NCI-H2171 treated with DMSO at 0.1 percent for 48 hours (cell line): ENCODE results near the gene TBC1D21.

Source experiments
- DNase-seq: peaks from one replicate; lab custom pipeline; 2025; lab: John Stamatoyannopoulos, UW

TBC1D21 gene, protein sequence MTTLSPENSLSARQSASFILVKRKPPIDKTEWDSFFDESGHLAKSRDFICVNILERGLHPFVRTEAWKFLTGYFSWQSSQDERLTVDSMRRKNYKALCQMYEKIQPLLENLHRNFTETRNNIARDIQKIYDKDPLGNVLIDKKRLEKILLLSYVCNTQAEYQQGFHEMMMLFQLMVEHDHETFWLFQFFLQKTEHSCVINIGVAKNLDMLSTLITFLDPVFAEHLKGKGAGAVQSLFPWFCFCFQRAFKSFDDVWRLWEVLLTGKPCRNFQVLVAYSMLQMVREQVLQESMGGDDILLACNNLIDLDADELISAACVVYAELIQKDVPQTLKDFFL

DNA sequence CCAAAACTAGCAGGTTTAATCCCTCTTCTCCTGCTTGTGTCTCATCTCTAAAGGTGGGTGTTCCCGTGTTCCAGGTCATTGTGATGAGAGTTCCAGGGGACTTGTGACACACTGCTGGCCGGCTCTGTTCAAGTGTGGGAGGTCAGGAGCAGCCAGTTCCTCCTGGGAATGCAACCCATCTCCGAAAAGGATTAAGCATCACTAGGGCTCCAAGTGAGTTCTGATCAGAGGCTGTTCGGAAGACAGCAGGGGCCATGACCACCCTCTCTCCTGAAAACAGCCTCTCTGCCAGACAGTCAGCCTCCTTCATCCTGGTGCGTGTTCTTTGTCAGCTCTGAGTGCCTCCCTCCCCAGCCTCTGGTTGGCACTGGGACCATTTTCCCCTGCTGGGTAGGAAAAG lies at the start of gene TBC1D21:
TBC1D21 (plus strand) TSS at position 109 of the 400 bp plus-strand sequence; CDS start at position 255, 146 bp downstream.
- no peak for DNase-seq

DNA sequence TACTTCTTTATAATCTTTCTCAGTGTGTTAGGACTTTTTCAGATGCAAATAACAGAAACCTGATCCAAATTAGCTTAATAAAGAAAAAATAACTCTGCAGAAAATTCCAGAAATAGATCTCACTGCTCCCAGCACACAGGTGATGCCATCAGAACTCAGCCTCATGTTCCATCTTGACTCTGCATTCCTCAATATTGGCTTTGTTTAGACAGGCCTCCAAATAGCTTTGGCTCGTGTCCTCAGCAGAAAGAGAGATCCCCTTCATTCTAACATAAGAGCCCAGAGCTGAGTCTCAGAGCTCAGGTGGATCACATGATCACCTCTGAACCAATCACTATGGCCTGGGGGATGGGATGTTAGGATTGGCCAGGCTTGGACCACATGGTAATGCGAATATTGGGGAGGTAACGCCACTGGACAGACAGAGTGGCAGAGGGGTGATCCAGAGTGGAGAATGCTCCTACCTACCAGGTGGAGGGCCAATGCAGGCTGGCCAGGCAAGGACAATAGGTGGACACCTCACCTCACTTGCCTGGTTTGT lies 46.6 kb upstream of the TBC1D21 start:
- no peak for DNase-seq

DNA sequence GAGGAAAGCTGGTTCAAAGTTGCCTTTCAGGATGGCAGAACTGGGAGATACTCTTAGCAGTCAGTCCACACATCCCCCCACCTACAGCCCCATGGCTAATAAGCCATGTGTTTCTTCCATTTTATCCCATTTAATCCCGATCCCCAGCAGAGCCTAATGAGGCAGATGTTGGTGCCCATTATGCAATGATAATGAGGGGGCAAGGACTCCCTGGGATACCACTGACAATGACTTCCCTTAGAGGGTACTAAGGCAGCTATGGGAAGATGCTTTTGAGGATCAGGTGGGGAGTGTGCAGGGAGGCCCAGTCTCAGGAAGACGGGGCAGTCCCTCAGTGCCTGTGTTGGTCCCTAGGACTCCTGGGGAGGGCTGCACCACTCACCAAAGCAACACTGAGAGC lies 43.8 kb upstream of the TBC1D21 start:
- no peak for DNase-seq

DNA sequence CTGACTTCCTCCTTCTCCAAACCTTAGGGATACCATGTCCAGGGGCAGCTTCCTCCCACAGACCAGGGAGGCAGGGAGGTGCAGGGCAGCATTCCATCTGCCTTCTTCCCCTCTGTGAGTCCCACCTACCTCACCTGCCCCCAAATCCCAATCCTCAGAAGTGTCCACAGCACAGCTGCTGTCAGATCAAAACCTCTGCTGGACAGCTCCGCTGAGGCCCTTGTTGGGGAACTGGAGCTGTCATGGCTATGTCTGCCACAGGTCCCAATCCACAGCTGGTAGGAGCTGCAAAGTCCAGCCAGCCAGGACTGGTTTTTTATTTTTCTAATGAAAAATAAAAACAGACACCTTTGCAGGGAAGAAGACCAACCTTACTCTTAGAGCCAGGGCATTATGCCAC lies 40.7 kb upstream of the TBC1D21 start:
- DNase-seq, result no peak

DNA sequence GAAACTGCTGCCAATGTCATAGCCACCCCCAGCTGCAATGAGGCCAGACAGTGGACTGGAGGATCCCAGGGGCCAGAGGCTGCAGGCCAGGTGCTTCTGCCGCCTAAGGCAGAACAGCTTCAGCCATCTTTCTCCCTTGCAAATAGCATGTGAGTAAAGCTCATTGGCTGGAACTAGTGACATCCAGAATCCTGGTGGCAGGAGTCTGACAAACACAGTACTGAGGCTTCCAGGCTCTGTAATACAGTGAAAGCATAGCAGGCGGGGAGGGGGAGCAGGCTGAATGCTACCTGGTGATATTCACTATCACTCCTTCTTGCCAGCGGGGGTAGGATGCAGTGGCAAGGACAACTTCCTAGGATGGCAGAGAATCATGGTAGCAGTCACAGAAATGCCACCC lies 36.5 kb upstream of the TBC1D21 start:
- DNase-seq, result no peak

DNA sequence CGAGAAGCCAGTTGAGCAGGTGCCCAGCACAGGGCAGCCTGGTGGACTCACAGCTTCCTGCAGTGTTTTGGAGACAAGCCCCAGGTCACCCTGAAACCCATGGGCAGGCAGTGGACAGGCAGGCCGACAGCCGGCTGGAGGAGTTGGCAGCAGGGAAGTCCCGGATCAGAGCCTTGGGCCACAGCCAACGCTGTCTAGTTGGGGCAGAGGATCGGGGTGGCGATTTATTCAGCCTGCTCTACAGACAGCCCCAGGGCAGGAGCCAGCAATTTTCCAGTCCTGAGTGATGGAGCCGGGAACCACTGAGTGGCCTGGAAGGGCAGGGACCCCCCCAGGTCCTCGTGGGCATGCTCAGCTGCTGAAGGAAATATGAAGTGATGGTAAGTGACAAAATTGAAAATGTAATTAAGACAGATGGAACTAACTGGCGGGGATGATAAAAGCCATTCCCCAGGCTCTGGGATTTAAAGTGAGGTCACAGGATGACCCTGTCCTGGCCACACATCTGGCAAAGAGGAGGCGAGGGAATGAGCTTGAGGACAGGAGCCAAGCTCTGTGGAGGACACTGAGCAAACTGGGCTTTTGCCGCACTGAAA lies 34.4 kb upstream of the TBC1D21 start:
- no peak for DNase-seq

DNA sequence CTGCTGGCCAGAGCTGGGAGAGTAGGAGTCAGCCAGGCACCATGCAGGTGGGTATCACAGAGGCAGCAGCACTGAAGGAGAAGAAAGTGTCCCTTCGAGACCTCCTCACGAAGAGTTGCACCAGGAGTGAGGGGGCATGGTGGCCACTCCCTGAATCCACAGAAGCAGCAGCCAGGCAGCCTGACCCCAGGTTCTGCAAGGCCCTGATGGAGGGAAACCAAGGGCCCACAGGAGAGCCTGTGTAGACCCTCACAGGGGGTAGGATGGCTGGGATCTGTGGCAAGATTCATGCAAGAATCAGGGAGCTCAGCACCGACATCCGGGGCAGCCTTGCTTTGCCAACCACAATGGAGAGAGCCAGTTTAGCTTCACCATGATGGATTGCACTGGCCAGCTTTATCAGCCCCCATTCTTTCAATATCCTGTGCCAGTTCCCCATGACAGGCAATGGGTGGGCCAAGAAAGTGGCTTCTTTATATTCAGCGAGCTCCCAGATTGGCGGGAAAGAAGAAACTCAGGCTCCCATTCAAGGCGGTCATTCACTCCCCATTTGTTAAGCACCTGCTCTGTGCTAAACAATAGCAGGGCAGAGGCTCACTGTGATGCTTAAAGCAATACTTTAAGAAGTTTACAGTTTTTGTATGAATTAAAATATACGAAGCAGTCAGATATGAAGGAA lies 33.5 kb upstream of the TBC1D21 start:
- DNase-seq, result no peak

DNA sequence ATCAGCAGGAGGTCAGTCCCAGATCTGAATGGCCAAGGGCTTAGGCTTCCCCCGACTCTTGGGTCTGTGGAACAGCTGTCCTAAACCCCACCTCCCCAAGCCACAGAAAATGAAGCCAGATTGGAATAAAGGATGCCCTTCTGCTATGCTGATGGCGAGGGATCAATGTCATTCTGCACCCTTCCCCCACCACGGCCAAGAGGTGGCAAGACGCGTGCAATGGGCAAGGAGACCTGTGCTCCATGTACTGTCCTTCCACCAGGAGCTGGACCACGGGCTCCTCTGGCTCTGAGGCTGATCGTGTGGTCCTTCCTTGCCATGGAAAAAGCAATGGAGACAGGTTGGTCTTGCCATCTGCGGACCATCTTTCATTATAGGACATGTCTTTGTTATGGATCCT lies 32.6 kb upstream of the TBC1D21 start:
- no peak for DNase-seq

DNA sequence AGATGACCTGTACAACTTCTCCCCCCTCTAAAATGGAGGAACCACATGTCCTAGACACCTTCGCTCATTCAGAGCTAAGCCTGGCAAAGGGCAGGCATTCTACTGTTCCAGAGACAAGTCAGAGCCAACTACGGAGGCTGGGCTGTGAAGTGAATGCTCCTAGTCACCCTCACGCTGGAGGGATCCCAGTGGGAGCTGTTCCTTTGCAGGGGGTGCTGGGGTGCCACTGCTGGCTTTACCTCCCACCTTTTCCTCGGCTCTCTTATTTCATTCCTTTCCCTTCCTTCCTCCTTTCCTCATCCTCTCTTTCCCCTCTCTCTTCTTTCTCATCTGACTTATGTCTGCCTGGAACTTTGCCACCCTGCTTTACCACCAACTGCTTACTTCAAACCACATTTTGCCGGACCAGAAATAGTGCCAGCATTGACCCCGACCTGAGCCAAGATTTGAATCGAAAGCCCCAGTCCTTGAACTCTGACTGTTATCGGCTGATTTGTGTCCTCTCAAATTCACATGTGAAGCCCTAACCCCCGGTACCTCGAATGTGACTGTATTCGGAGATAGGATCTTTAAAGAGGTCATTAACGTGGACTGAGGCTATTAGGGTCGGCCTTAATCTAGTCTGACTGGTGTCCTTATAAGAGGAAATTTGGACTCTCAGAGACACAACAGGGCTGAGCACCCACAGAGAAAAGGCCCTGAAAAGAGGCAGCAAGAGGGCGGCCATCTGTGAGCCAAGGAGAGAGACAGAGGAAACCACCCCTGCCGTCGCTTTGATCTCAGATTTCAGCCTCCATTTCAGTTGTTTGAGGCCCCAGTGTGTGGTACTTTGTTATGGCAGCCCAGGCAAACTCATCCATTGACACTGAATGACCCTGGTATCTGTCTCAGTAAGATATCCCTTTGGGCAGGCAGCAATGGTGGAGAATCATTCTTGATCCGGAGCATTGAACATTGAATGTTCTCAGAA lies 31.3 kb upstream of the TBC1D21 start:
- DNase-seq, result no peak

DNA sequence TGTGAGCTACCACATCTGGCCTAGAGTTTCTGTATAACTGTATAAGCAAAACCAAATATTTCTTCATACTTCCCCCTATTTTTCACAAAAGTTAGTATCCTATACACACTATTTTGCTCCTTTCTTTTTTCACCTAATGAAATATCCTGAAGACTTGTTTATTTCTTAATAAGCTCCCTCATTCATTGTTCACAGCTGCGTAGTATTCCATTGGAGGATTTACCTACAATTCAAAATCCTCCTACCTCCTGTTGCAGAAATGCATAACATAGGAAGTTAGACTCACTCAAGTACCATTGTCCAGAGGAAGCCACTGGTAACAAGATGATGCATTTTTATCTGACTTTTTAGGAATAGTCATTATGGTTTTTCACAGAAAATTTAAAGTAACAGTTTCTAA lies 29.6 kb upstream of the TBC1D21 start:
- no peak for DNase-seq

DNA sequence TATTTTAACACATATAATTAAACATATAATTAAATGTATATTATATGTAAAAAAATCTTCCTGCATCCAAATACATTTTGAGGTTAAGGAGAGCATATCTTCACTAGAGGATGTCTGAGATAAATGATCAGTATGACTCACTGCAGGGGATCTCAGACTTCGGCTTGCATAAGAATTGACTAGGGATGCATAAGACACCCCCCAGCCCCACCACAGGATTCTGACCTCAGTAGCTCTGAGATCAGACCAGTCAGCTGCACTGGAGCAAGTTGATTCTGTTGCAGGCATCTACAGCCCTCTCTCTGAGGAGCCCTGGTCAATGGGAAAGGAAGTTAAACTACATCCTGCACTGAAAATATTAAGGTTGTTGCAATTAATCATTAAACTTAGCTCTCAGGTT lies 29.0 kb upstream of the TBC1D21 start:
- DNase-seq, result no peak

DNA sequence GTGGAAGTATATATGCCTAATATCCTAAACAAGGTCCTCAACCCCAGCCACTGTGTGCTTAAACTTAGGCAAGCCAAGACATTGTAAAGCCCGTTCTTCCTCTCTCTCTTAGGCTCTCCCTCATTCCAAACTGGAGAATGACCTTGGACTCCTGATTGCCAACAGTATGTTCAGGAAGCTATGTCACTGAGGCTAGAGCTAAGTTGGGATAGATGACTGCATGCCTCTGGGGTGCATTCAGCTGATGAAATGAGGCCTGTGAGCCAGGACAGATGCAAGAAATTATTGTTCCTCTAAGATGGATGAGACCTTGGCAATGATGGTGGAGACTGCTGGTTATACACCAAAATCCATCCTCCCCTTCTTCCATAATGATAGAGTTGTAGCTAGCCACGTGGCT lies 27.9 kb upstream of the TBC1D21 start:
- DNase-seq, result no peak

DNA sequence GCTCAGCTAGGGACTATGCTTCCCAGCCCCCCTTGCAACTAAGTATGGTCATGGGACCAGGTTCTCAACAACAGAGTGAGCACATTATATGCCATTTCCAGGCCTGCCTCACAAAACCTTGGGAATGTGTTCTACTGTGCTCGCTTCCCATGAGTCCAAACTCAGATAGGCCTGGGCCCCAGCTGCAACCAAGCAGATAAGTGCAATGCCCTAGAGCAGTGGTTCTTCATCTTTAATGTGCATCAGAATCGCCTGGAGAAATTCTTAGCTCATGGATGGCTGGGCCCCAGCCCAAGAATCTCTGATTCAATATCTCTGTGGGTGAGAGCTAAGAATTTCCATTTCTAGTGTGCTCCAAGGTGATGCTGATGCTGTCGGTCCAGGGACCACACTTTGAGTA lies 27.5 kb upstream of the TBC1D21 start:
- DNase-seq, result no peak

DNA sequence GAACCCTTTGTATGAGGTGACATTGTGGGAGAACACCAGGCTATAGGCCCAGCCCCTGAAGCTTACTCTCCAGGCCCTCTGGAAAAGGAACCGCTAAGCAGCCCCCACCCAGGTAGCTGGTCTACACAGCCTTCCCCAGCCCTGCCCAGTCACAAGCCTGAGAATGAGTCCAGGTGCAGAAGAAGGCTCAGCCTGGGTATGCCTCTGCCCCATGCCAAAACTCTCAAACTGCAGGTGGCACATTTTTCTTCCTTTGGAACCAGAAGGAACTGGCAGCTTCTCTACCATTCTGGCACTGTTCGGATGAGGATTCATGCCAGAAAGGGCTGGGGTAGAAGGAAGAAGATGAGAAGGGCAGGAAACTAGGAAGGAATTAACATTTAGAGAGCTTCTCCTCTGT lies 23.7 kb upstream of the TBC1D21 start:
- DNase-seq, result no peak

DNA sequence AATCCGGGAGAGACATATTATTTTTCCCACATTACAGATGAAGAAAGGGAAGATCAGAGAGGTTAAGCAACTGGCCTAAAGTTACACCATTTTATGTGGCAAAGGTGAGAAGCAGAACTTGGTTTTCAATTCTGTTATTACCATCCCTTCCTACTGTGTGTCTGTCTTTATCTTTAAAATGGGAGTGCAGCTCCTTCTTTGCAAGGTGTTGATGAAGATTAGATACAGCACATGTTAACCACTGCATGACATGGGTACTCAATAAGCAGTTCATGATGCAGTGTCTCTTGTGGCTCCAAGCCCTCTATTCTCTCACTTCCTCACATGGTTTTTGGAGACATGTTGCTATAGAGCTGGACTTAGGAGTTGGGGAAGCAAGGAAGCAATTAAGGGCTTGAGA lies 23.1 kb upstream of the TBC1D21 start:
- DNase-seq, result no peak

DNA sequence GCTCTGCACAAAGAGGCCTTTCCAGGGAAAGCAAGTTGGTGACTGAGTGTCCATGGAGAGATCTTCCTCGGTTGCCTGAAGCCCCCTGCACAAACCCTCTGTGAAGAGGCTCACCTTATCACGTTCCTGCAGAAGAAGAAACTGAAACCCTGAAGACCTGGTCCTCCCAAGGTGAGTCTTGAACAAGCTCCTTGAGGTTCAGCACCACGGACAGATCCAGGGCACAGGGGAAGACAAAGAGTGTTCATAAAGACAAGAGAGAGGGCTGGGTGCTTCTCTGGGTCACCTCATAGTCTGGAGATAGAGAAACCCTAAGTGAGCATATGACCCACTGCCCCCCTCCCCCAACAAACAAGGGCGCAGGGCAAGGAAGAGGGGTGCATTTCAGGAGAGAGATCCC lies 21.7 kb upstream of the TBC1D21 start:
- no peak for DNase-seq

DNA sequence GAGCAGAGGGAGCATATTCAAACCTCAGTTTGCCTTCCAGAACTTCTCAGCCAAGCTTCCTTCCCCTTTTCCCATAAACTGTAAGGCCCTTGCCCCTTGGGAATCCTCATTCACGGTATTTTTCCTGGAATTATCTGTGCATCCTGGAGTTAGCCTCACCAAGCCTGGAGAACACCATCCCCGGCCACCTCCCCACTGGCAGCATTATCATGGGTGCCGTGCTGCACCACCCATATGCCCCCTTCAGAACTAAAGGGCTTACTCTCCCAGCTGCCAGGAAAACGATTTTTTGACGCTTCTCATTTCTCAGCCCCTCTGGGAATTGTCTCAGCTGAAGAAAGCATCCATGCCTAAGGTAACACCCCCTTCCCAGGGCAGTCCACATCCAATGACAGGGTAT lies 20.9 kb upstream of the TBC1D21 start:
- no peak for DNase-seq

DNA sequence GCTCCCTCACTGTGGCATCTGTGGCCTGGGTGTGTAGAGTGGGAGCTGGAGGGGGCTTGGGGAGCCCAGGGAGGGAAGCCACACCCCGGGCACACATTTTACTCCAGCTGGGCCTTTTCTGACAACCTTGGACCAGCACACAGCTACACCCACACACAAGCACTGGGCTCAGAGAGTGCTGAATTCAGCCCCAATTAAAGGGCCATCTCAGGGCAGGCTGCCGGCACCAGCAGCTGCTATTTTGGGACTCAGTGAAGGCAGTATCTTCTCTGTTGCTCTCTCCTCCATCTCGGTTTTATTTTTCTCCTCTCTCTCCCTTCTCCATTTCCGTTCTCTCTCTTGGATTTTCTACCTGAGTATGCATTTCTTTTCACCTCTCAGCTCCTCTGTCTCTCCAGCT lies 19.1 kb upstream of the TBC1D21 start:
- DNase-seq, result no peak

DNA sequence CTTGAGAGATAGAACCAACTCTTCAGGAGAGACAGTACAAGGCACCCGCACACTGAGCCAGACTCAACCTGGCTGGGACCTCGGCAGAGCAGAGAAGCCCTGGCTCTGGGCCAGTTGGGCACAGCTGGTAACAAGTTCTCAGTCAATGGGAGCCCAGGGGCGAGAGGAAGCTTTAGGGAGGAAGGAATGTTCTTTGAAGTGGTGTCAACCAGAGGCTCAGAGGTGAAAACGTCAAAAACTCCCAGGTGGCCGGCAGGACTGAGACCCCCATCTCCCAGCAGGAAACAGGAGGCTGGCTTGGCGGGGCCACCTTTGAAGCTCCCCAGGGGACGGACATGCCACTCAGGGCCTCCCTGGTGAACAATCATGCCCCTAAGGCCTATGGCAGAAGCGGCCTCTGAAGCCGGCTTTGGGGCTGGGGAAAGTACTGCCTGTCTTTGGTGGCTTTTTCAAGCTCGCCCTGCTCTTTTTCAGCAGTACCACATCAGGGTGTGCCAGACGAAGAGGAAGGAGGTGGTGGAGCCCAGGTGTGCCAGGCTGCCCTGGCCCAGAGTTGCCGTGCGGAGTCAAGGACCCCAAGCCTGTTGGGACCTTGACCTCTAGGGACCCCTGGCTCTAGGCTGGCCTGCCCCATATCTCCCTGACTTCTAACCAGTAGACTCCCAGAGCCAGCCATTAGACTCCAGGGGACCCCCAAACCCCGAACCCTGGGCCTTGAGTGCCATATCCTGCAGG lies 16.7 kb upstream of the TBC1D21 start:
- peak; percentile 84 for DNase-seq

DNA sequence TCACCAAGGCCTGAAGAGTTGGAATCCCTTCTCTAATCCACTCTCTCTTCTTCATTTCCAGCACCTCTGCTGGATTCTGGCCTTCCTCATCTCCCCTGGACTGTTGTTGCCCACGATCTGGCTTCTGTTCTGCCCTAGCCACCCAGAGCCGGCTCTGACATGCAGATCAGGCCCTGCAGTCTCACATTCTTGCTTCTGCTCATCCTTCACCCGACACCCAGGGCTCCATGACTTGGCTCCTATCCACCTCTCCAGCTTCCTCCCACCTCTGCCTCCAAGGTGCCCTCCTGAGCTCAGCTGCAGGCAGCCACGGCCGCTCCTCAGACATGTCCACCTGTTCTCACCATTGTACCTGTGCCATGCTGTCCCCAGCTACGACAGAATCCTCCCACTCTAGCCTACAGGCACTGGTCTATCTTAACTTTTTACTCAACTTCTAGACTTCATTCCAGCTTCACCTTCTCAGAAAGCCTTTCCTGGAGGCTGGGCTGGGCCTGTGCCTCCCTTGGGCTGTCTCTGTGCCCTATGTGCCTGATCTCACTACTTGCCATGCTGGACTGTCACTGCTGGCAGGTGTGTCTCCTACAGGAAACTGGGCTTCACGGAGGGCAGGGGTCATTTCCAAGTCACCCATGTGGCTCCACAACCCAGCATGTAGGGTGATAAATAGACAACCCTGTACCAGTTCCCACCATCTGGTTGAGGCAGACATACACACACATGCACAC lies 16.0 kb upstream of the TBC1D21 start:
- no peak for DNase-seq

DNA sequence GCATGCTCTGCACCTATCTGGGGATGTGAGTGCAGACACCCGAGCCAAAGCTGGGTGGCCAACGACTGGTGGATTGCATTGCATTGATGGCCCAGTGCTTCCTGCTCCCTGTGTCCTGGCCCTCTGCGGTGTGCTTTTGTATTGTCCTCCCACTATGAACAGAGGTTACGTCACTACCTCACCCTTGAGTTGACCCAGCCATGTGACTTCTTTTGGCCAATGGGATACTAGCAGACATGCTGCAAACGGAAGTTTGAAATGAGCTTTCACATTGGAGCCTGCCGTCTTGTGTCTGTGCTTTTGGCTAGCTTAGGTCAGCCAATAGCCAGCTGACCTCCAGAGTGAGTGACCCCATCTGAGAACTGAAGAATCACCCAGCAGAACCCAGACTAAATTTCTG lies 15.3 kb upstream of the TBC1D21 start:
- no peak for DNase-seq
